A673 (cell line): ENCODE measurements around the gene CYP11A1. TPM values are rescaled to one million over a fixed set of nuclear protein-coding genes. Genes with fewer than 3 reads are reported as not detected.

Experiments
- BruUV-seq: library from RNA; stranded (reverse); fragments of 400-500 nt; replicated peaks from 2 replicates; lab custom pipeline; 2021; lab: Mats Ljungman, UMichigan
- CTCF ChIA-PET: fragments of 300-600 bp; sonication (Branson Sonifier 250); formaldehyde crosslinking; loops from one replicate; lab custom pipeline; 2022; ENCODE audit warnings: antibody characterized with exemption; lab: Charles Lee
- POLR2A ChIA-PET: fragments of 300-600 bp; sonication (Branson Sonifier 250); formaldehyde crosslinking; loops from one replicate; lab custom pipeline; 2022; ENCODE audit warnings: antibody characterized with exemption; ENCODE audit not compliant: low non-redundant PET; lab: Charles Lee
- DNase-seq: peaks from one replicate; pipeline ENCODE4 v3.0.0-alpha.2; 2015; ENCODE audit warnings: low spot score
- H3K27ac ChIP-seq: fragments of 200-600 bp; sonication (generic); 2 replicates; pipeline ENCODE4 v1.5.1; 2016; ENCODE audit warnings: mixed run types, low read depth, mild to moderate bottlenecking, mixed read lengths, antibody characterized with exemption, low read length; ENCODE audit not compliant: poor library complexity, severe bottlenecking
- H3K27me3 ChIP-seq: fragments of 200-600 bp; sonication (generic); replicated peaks from 2 replicates; pipeline ENCODE4 v1.6.1; 2017; ENCODE audit warnings: mixed run types, low read depth, mild to moderate bottlenecking, mixed read lengths, antibody characterized with exemption, low read length; ENCODE audit not compliant: insufficient read depth, poor library complexity
- H3K36me3 ChIP-seq: fragments of 200-600 bp; sonication (generic); 2 replicates; pipeline ENCODE4 v1.6.1; 2016; ENCODE audit warnings: mixed run types, mild to moderate bottlenecking, mixed read lengths, antibody characterized with exemption, low read length; ENCODE audit not compliant: insufficient read depth, poor library complexity, severe bottlenecking
- H3K4me1 ChIP-seq: fragments of 200-600 bp; sonication (generic); 2 replicates; pipeline ENCODE4 v1.6.1; 2017; ENCODE audit warnings: mixed run types, mild to moderate bottlenecking, mixed read lengths, antibody characterized with exemption, low read length; ENCODE audit not compliant: insufficient read depth, poor library complexity, severe bottlenecking
- H3K4me3 ChIP-seq: fragments of 200-600 bp; sonication (generic); 2 replicates; pipeline ENCODE4 v1.5.1; 2016; ENCODE audit warnings: low read depth, mixed run types, mild to moderate bottlenecking, mixed read lengths, low read length; ENCODE audit not compliant: poor library complexity, severe bottlenecking
- H3K9me3 ChIP-seq: fragments of 200-600 bp; sonication (generic); 2 replicates; pipeline ENCODE4 v1.6.1; 2016; ENCODE audit warnings: mixed run types, low read depth, mild to moderate bottlenecking, mixed read lengths, antibody characterized with exemption, low read length; ENCODE audit not compliant: poor library complexity, severe bottlenecking
- EZH2 ChIP-seq: fragments of 200-600 bp; sonication (generic); IDR thresholded peaks from 2 replicates; pipeline ENCODE4 v1.6.1; 2017; ENCODE audit warnings: borderline replicate concordance, low read depth, mild to moderate bottlenecking, mixed read lengths, antibody characterized with exemption, low read length; ENCODE audit not compliant: poor library complexity, severe bottlenecking
- intact Hi-C: fragments of 100-400 bp; cut with micrococcal nuclease; formaldehyde crosslinking; loops from one replicate; pipeline ENCODE4 v1.10.0; 2022; ENCODE audit not compliant: unreplicated experiment
- total RNA-seq: library from RNA; stranded (reverse); gene quantifications from 2 replicates; pipeline ENCODE4 v1.2.3, GENCODE V29; 2021
- TF ChIP-seq, protein P1 (sequence below): fragments of 300-800, 200-600 bp; sonication (generic); conservative IDR thresholded peaks from 2 replicates; pipeline ENCODE4 v1.5.1; 2017; ENCODE audit warnings: low read depth, mild to moderate bottlenecking, antibody characterized with exemption, low read length, moderate library complexity, mixed read lengths

CYP11A1 gene
- total RNA-seq, 1 experiment from 2014 or later, result not detected

DNA sequence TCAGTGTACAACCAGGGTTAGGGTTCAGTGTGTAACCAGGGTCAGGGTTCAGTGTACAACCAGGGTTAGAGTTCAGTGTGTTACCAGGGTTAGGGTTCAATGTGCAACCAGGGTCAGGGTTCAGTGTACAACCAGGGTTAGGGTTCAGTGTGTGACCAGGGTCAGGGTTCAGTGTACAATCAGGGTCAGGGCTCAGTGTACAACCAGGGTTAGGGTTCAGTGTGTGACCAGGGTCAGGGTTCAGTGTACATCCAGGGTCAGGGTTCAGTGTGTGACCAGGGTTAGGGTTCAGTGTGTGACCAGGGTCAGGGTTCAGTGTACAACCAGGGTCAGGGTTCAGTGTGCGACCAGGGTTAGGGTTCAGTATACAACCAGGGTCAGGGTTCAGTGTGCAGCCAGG is 33.3 kb downstream of the CYP11A1 start:
- no peak for DNase-seq
- no peaks in the 10 kb centered on the region for H3K4me1 ChIP-seq
- POLR2A ChIA-PET, result interaction anchor here (0.8 kb wide), 1 partner anchor 324 kb away, joined by 3 read pairs; no protein-coding TSS in a partner anchor
- H3K4me3 ChIP-seq, result no peak overlapping the region
- H3K27ac ChIP-seq, result no peak overlapping the region
- no TSS peak for BruUV-seq
- H3K27me3 ChIP-seq, result no peaks in the 10 kb centered on the region
- TF ChIP-seq EZH2, result no peak
- TF ChIP-seq, protein P1, sequence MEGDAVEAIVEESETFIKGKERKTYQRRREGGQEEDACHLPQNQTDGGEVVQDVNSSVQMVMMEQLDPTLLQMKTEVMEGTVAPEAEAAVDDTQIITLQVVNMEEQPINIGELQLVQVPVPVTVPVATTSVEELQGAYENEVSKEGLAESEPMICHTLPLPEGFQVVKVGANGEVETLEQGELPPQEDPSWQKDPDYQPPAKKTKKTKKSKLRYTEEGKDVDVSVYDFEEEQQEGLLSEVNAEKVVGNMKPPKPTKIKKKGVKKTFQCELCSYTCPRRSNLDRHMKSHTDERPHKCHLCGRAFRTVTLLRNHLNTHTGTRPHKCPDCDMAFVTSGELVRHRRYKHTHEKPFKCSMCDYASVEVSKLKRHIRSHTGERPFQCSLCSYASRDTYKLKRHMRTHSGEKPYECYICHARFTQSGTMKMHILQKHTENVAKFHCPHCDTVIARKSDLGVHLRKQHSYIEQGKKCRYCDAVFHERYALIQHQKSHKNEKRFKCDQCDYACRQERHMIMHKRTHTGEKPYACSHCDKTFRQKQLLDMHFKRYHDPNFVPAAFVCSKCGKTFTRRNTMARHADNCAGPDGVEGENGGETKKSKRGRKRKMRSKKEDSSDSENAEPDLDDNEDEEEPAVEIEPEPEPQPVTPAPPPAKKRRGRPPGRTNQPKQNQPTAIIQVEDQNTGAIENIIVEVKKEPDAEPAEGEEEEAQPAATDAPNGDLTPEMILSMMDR, result no peak
- intact Hi-C loops, result no loop called here
- CTCF ChIA-PET, result no interaction called here
- H3K9me3 ChIP-seq, result no peaks in the 10 kb centered on the region
- H3K36me3 ChIP-seq, result no peaks in the 10 kb centered on the region

DNA sequence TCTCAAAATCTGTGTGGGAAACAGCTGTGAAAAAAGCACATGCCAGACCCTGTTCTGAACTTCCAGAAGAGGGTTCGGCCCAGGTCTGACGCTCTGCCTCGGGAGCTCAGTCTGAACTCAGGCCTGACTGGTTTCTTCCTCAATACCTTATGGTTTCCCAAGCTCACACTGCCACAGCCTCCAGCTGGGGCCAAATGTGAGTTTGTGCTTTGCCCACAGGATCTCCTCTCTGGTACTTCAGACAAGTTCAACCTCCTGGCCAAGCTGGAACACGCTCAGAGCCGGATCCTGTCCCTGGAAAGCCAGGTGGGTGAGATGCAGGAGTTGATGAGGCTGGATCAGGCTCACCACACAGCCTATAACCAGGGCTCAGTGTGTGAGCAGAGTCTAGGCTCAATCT is 33.8 kb downstream of the CYP11A1 start:
- POLR2A ChIA-PET, result no interaction called here
- Histone ChIP-seq H3K27me3 (no peaks in the 10 kb centered on the region), H3K4me1 (no peaks in the 10 kb centered on the region), H3K4me3 (no peak overlapping the region), H3K36me3 (no peaks in the 10 kb centered on the region), H3K27ac (no peak overlapping the region), H3K9me3 (no peaks in the 10 kb centered on the region)
- CTCF ChIA-PET, result no interaction called here
- TF ChIP-seq, protein P1, result no peak
- no peak for TF ChIP-seq EZH2
- intact Hi-C loops, result no loop called here
- DNase-seq, result no peak
- BruUV-seq, result no TSS peak

DNA sequence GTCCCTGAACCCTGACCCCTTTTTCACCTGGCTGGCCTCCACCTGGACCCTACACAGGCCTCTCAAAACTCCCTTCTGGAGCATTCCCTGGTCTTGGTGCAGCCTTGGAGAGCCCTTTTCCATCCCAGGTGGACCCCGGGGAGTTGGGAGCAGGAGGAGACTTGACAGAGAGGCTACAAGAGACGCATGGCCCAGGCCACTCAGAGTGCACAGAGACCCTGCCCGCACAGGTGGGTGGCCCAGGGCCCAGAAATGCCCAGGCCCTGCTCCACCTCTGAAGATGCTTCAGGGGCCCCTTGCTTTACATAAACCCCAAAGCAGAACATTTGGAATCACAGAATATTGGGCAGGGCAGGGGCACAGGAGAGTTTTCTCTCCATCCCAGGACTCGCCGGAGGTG is 34.4 kb downstream of the CYP11A1 start:
- no TSS peak for BruUV-seq
- no peaks in the 10 kb centered on the region for H3K9me3 ChIP-seq
- H3K27me3 ChIP-seq, result no peaks in the 10 kb centered on the region
- intact Hi-C loops, result no loop called here
- no peak overlapping the region for H3K27ac ChIP-seq
- no peak for DNase-seq
- ChIA-PET POLR2A (no interaction called here), CTCF (no interaction called here)
- H3K36me3 ChIP-seq, result no peaks in the 10 kb centered on the region
- no peaks in the 10 kb centered on the region for H3K4me1 ChIP-seq
- no peak overlapping the region for H3K4me3 ChIP-seq
- TF ChIP-seq, protein P1, result no peak
- no peak for TF ChIP-seq EZH2
